Measurements from ENCODE around the gene RGS6.

DNA sequence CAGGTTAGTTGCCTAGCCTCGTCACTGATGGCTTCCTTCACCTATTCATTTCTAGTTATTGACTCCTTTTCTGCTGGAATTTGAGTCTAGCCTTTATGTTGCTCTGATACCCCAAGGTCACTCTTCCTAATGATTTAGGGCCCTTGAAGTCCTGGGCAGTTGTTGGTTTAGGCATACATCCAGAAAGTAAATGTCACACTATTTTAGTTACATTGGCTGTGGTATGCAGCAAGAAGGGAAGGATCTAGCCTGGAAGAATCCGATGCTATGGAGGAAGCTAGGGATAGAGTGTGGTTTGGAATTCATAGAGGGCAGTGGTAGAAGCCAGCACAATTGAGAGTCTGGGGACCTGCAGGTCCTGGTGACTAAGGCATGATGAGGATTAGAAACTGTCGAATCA lies 38.0 kb downstream of the RGS6 start:
- TF ChIP-seq POLR2A (IDR thresholded peaks at IDR 0.05; ENCODE audit: low read depth, low read length) (no peak), POLR2AphosphoS5 (IDR thresholded peaks at IDR 0.05; ENCODE audit: low read depth, low read length) (no peak), SPI1 (IDR thresholded peaks at IDR 0.05; ENCODE audit: low read depth, low read length) (no peak), TAF1 (IDR thresholded peaks at IDR 0.05; ENCODE audit: low read depth, low read length) (no peak)
